Ovary (tissue), 9 donors: Measurements from ENCODE around the gene RMC1. TPM values are rescaled to one million over a fixed set of nuclear protein-coding genes. Genes with fewer than 3 reads are reported as not detected.

ENCODE experiments used
- DNase-seq, 5 donors: peaks; one replicate each; pipeline ENCODE4 v3.0.0-alpha.2; 2019 to 2020
- H3K27ac ChIP-seq, 2 donors: fragments of 200-600 bp; one replicate each; pipeline versions ENCODE4 v1.5.1 to v1.8.0; 2019 to 2022
- H3K27me3 ChIP-seq: fragments of 200-600 bp; one replicate; pipeline ENCODE4 v1.8.0; 2022
- H3K36me3 ChIP-seq: fragments of 200-600 bp; sonication (generic); one replicate; pipeline ENCODE4 v1.5.1; 2019
- H3K4me1 ChIP-seq: one replicate; pipeline ENCODE4 v1.8.1; 2013; ENCODE audit warnings: mild to moderate bottlenecking, moderate library complexity; ENCODE audit not compliant: insufficient read depth
- H3K4me3 ChIP-seq: fragments of 200-600 bp; sonication (generic); one replicate; pipeline ENCODE4 v1.5.1; 2017
- H3K9me3 ChIP-seq, 2 donors: fragments of 200-600 bp in 1 of 2; sonication (generic) in 1 of 2; one replicate each; pipeline versions ENCODE4 v1.5.1 to v1.8.1; 2013 to 2019; ENCODE audit warnings: mild to moderate bottlenecking in 1 of 2, moderate library complexity in 1 of 2
- CTCF ChIP-seq, 3 donors: fragments of 450-650 bp in 2 of 3; fragments of 200-600 bp in 1 of 3; IDR thresholded peaks; one replicate each; pipeline versions ENCODE4 v1.5.1 to v1.8.0; 2016 to 2022; ENCODE audit warnings: antibody characterized with exemption in 3 of 3, mild to moderate bottlenecking in 1 of 3
- EP300 ChIP-seq: sonication (generic); formaldehyde crosslinking; IDR thresholded peaks from one replicate; pipeline ENCODE4 v1.6.1; 2017; ENCODE audit warnings: antibody characterized with exemption
- POLR2A ChIP-seq: fragments of 450-650 bp; IDR thresholded peaks from one replicate; pipeline ENCODE4 v1.6.1; 2017; ENCODE audit warnings: antibody characterized with exemption, mild to moderate bottlenecking, moderate library complexity
- WGBS, 3 donors: extraction: QIAGEN DNeasy Blood & Tissue Kit in 1 of 3; methylation state at CpG; one replicate each; pipeline versions ENCODE4 v1.1.5 to v1.1.7; 2013 to 2017; 5-methylcytosine and 5-hydroxymethylcytosine counted together
- intact Hi-C, 4 donors: fragments of 100-400 bp; cut with DNase I; formaldehyde crosslinking; loops; one replicate each; pipeline versions ENCODE4 v1.11.0 to v1.15.1; 2022 to 2023
- polyA plus RNA-seq, 2 donors: library from polyadenylated mRNA; stranded (reverse); fragments of 200-250 nt in 1 of 2; fragments of 350-450 nt in 1 of 2; fragmentation: Illumina TruSeq in 1 of 2; extraction: RNeasy Lipid Tissue Mini Kit (QIAGEN cat#74804) in 1 of 2; gene quantifications; one replicate each; pipeline ENCODE4 v1.2.3, GENCODE V29; 2013 to 2014
- small RNA-seq: library from RNA; depleted of rRNA; stranded (forward); fragments of <200 nt; gene quantifications from one replicate; pipeline ENCODE3, GENCODE V24; 2016
- total RNA-seq, 7 donors: library from RNA; depleted of rRNA in 2 of 7; stranded (reverse); fragments of >200 nt in 2 of 7; fragmentation: NEBNext Ultra II Directional in 3 of 7; extraction: Animal tissue kit (Norgen Biotek cat#: 25700) in 3 of 7; gene quantifications; one replicate each; pipeline versions ENCODE4 v1.1.0 to v1.2.4, GENCODE V29; 2016 to 2023
- donor health status: DM: no; HTN: no; CAD: no; lungs with moderate emphysema.
- donor health status: DM: no; HTN: no; CAD: no.
- donor health status: Bipolar disorder and iron deficiency.
- donor health status: DM: yes; HTN: yes; CAD: no.
- donor health status: DM: no; HTN: no; CAD: no.
- donor health status: DM: yes; HTN: yes; CAD: no.

RMC1 gene
- total and polyA plus RNA-seq, 9 donors: 15.0 to 29.5 (median 22.1) TPM

- Histone ChIP-seq H3K9me3 (no peaks in the 10 kb centered on the region), H3K4me3 (no peak overlapping the region), H3K27ac (no peak overlapping the region), H3K27me3 (no peaks in the 10 kb centered on the region), H3K4me1 (no peaks in the 10 kb centered on the region), H3K36me3 (no peaks in the 10 kb centered on the region)
- intact Hi-C loops: loop anchor here in 1 of 4 donors (10.0 kb wide), 1 partner anchor 66 kb away; no protein-coding TSS in a partner anchor
- 75 to 79% (median 78%) methylated on average over 6 of the region's 6 CpGs for WGBS, 3 donors
- DNase-seq: no peak
- TF ChIP-seq POLR2A: no peak
- TF ChIP-seq CTCF (IDR thresholded peaks at IDR 0.05): no peak
- no peak for TF ChIP-seq EP300
Observed at GRCh38 chr18:23580677-23581367, 77.5 kb downstream of the RMC1 start.

Small RNA genes within 50 kb of the gene (small RNA-seq; reads per million reads assigned to genes)
- gene AC026634.1 (not detected), gene RF00019 (not detected)

Other genes starting within 250 kb of the RMC1 start
- 10 to 100 TPM; 21.5 to 47.6 (median 39.2) TPM for gene RIOK3, start 50.2 kb upstream of the RMC1 start, total RNA-seq
- gene RIOK3, start 50.2 kb upstream of the RMC1 start, polyA plus RNA-seq: 10 to 100 TPM; 29.2 to 48.3 TPM
- gene NPC1, start 83.0 kb downstream of the RMC1 start, total RNA-seq: 10 to 100 TPM; 21.8 to 54.5 (median 29.8) TPM
- gene NPC1, start 83.0 kb downstream of the RMC1 start, polyA plus RNA-seq: 100 to 1,000 TPM in 1 of 2 donors, 10 to 100 TPM in 1; 26.4 to 100 TPM
- 10 to 100 TPM; 14.6 to 25.7 (median 17.6) TPM for gene ANKRD29, start 159.4 kb downstream of the RMC1 start, total RNA-seq
- 10 to 100 TPM; 16.9 to 23.4 TPM for gene ANKRD29, start 159.4 kb downstream of the RMC1 start, polyA plus RNA-seq
- gene LAMA3, start 185.9 kb downstream of the RMC1 start, total RNA-seq: 10 to 100 TPM in 5 of 7 donors, 1 to 10 TPM in 2; 7.4 to 44.9 (median 14.8) TPM
- gene LAMA3, start 185.9 kb downstream of the RMC1 start, polyA plus RNA-seq: 10 to 100 TPM in 1 of 2 donors, 1 to 10 TPM in 1; 2.9 to 24.3 TPM